HK-2 (cell line): Measurements from ENCODE around the gene GMDS.

Source experiments
- DNase-seq: peaks from one replicate; pipeline ENCODE4 v3.0.0-alpha.2; 2018; ENCODE audit not compliant: unreplicated experiment

GMDS gene

GRCh38 chr6:2178125-2178524 is 67.3 kb downstream of the GMDS start:
- DNase-seq = no peak

- DNase-seq = no peak
Observed at GRCh38 chr6:2175825-2176224, 69.6 kb downstream of the GMDS start.

GRCh38 chr6:2173203-2173961 is 72.0 kb downstream of the GMDS start:
- no peak for DNase-seq

GRCh38 chr6:2171728-2172127 is 73.7 kb downstream of the GMDS start:
- no peak for DNase-seq

- DNase-seq = no peak
Observed at GRCh38 chr6:2168480-2168879, 76.9 kb downstream of the GMDS start.

GRCh38 chr6:2166717-2167116 is 78.7 kb downstream of the GMDS start:
- DNase-seq = no peak

GRCh38 chr6:2165286-2165685 is 80.1 kb downstream of the GMDS start:
- no peak for DNase-seq

GRCh38 chr6:2164481-2164880 is 80.9 kb downstream of the GMDS start:
- DNase-seq = no peak

- DNase-seq = no peak
Observed at GRCh38 chr6:2162079-2162445, 83.3 kb downstream of the GMDS start.

- no peak for DNase-seq
Observed at GRCh38 chr6:2158596-2159271, 86.7 kb downstream of the GMDS start.

GRCh38 chr6:2157441-2158127 is 87.8 kb downstream of the GMDS start:
- DNase-seq = no peak

GRCh38 chr6:2155206-2155605 is 90.2 kb downstream of the GMDS start:
- no peak for DNase-seq

GRCh38 chr6:2149361-2150006 is 95.9 kb downstream of the GMDS start:
- no peak for DNase-seq

- DNase-seq = no peak
Observed at GRCh38 chr6:2148748-2149147, 96.7 kb downstream of the GMDS start.

GRCh38 chr6:2147766-2148448 is 97.5 kb downstream of the GMDS start:
- no peak for DNase-seq

- DNase-seq = no peak
Observed at GRCh38 chr6:2147261-2147660, 98.1 kb downstream of the GMDS start.

GRCh38 chr6:2144210-2144609 is 101.2 kb downstream of the GMDS start:
- no peak for DNase-seq

- no peak for DNase-seq
Observed at GRCh38 chr6:2141644-2142290, 103.6 kb downstream of the GMDS start.

- no peak for DNase-seq
Observed at GRCh38 chr6:2140438-2141128, 104.8 kb downstream of the GMDS start.

- DNase-seq = no peak
Observed at GRCh38 chr6:2135401-2135800, 110.0 kb downstream of the GMDS start.

- DNase-seq = no peak
Observed at GRCh38 chr6:2134554-2134953, 110.9 kb downstream of the GMDS start.
